SK-N-SH treated with all-trans-retinoic acid at 6 μM for 48 hours (cell line): ENCODE data around the gene MALRD1.

ENCODE experiments used
- ATAC-seq: fragments of 200-7000 bp; cut with Tn5 transposase; 3 replicates; pipeline ENCODE4 v1.9.1; 2020; ENCODE audit warnings: mild to moderate bottlenecking, moderate library complexity
- ARNTL ChIP-seq: fragments of 450-650 bp; formaldehyde crosslinking; IDR thresholded peaks from 2 replicates; pipeline ENCODE4 v1.5.0; 2020; ENCODE audit warnings: low read depth, mild to moderate bottlenecking, moderate library complexity, borderline replicate concordance
- BACH2 ChIP-seq: fragments of 250-450 bp; sonication (Bioruptor Pico); IDR thresholded peaks from 2 replicates; pipeline ENCODE4 v1.9.0; 2021; ENCODE audit warnings: mild to moderate bottlenecking, borderline replicate concordance
- CSDC2 ChIP-seq: fragments of 250-450 bp; sonication (Bioruptor Pico); IDR thresholded peaks from 2 replicates; pipeline ENCODE4 v1.5.0; 2020; ENCODE audit warnings: mild to moderate bottlenecking, moderate library complexity
- ESRRG ChIP-seq: fragments of 250-450 bp; sonication (Bioruptor Pico); IDR thresholded peaks from 2 replicates; pipeline ENCODE4 v1.6.1; 2021; ENCODE audit warnings: mild to moderate bottlenecking
- GLIS3 ChIP-seq: fragments of 250-450 bp; sonication (Bioruptor Pico); IDR thresholded peaks from 2 replicates; pipeline ENCODE4 v1.5.0; 2020; ENCODE audit warnings: mild to moderate bottlenecking, moderate library complexity
- ISL1 ChIP-seq: fragments of 250-450 bp; sonication (Bioruptor Pico); IDR thresholded peaks from 2 replicates; pipeline ENCODE4 v2.1.2; 2022; ENCODE audit warnings: mild to moderate bottlenecking, moderate library complexity
- OSR1 ChIP-seq: fragments of 250-450 bp; sonication (Bioruptor Pico); IDR thresholded peaks from 2 replicates; pipeline ENCODE4 v1.8.0; 2022; ENCODE audit warnings: moderate library complexity, mild to moderate bottlenecking, inconsistent platforms
- PPARA ChIP-seq: fragments of 250-450 bp; sonication (Bioruptor Pico); IDR thresholded peaks from 2 replicates; pipeline ENCODE4 v1.5.0; 2020; ENCODE audit warnings: mild to moderate bottlenecking, borderline replicate concordance
- TCF4 ChIP-seq: fragments of 250-450 bp; sonication (Bioruptor Pico); IDR thresholded peaks from 2 replicates; pipeline ENCODE4 v1.8.0; 2021; ENCODE audit warnings: mild to moderate bottlenecking, moderate library complexity, borderline replicate concordance
- TOX ChIP-seq: fragments of 250-450 bp; sonication (Bioruptor Pico); IDR thresholded peaks from 2 replicates; pipeline ENCODE4 v1.8.0; 2021; ENCODE audit warnings: mild to moderate bottlenecking, moderate library complexity, borderline replicate concordance
- ZC3H10 ChIP-seq: fragments of 250-450 bp; sonication (Bioruptor Pico); IDR thresholded peaks from 2 replicates; pipeline ENCODE4 v1.5.1; 2021; ENCODE audit warnings: mild to moderate bottlenecking, moderate library complexity
- ZFP3 ChIP-seq: fragments of 250-450 bp; sonication (Bioruptor Pico); IDR thresholded peaks from 2 replicates; pipeline ENCODE4 v1.5.0; 2020; ENCODE audit warnings: mild to moderate bottlenecking, moderate library complexity
- ZNF565 ChIP-seq: fragments of 450-650 bp; formaldehyde crosslinking; conservative IDR thresholded peaks from 2 replicates; pipeline ENCODE4 v1.5.0; 2020; ENCODE audit warnings: low read depth, mild to moderate bottlenecking, moderate library complexity
- ZNF70 ChIP-seq: fragments of 450-650 bp; formaldehyde crosslinking; IDR thresholded peaks from 2 replicates; pipeline ENCODE4 v1.5.0; 2020; ENCODE audit warnings: mild to moderate bottlenecking, moderate library complexity
- ZNF8 ChIP-seq: fragments of 450-650 bp; formaldehyde crosslinking; IDR thresholded peaks from 2 replicates; pipeline ENCODE4 v1.5.0; 2020; ENCODE audit warnings: mild to moderate bottlenecking, moderate library complexity
- TF ChIP-seq, protein P1 (sequence below): fragments of 250-450 bp; sonication (Bioruptor Pico); IDR thresholded peaks from 2 replicates; pipeline ENCODE4 v1.8.0; 2020; ENCODE audit warnings: mild to moderate bottlenecking, moderate library complexity, borderline replicate concordance
- TF ChIP-seq, protein P2 (sequence below): fragments of 250-450 bp; sonication (Bioruptor Pico); IDR thresholded peaks from 2 replicates; pipeline ENCODE4 v1.8.0; 2021; ENCODE audit warnings: low read depth, mild to moderate bottlenecking, moderate library complexity, borderline replicate concordance
- TF ChIP-seq, protein P3 (sequence below): fragments of 250-450 bp; sonication (Bioruptor Pico); IDR thresholded peaks from 2 replicates; pipeline ENCODE4 v1.5.1; 2020; ENCODE audit warnings: low read depth, mild to moderate bottlenecking, moderate library complexity

MALRD1 gene

DNA sequence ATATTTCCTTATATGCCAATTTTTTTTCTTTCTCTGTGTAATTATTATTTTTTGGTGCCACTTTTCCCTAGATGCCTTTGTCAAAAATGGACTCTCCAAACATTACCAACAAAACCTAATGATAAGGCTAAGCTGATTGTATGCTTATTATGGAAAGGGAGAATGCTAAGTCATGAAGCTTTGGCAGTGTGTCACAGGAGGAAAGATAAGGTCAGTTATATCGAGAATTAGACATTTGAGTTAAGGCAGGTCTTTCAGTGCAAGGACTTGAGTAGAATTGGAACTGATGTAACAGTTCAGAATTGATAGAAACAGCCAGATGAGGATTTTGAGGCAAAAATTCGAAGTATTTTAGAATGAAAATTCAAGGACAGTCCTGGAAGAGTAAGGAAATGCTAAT lies 16.8 kb upstream of the MALRD1 start:
- TF ChIP-seq ISL1 (CRISPR knock-in tag) (peak; percentile 35; the same call in 1 of the 2 replicates), CSDC2 (no peak), TOX (CRISPR knock-in tag) (no peak)
- no peak for ATAC-seq

DNA sequence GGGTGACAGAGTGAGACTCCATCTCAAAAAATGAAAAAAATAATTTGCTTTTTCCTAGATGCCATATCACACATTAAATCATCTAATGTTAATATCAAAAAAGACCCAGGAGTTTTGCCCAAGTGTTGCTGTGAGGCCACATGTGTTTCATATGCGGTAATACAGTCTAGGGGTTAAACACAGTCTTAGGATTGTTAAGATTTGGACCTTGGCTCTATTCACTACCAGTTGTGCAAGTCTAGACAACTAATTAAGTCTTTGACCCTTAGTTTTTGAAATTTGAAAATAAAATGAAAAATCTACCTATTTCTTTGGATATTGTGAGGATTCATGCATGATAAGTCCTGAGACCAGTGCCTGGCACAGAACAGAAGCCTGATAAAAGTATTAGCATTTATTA lies 14.9 kb upstream of the MALRD1 start:
- ATAC-seq: no peak
- TF ChIP-seq, protein P1, sequence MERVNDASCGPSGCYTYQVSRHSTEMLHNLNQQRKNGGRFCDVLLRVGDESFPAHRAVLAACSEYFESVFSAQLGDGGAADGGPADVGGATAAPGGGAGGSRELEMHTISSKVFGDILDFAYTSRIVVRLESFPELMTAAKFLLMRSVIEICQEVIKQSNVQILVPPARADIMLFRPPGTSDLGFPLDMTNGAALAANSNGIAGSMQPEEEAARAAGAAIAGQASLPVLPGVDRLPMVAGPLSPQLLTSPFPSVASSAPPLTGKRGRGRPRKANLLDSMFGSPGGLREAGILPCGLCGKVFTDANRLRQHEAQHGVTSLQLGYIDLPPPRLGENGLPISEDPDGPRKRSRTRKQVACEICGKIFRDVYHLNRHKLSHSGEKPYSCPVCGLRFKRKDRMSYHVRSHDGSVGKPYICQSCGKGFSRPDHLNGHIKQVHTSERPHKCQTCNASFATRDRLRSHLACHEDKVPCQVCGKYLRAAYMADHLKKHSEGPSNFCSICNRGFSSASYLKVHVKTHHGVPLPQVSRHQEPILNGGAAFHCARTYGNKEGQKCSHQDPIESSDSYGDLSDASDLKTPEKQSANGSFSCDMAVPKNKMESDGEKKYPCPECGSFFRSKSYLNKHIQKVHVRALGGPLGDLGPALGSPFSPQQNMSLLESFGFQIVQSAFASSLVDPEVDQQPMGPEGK (CRISPR knock-in tag): no peak
- TF ChIP-seq BACH2 (CRISPR knock-in tag) (no peak), ZC3H10 (CRISPR knock-in tag) (no peak), ESRRG (CRISPR knock-in tag) (no peak), ZNF70 (CRISPR knock-in tag) (no peak), ZNF565 (no peak), CSDC2 (no peak), ARNTL (CRISPR knock-in tag) (no peak), TOX (CRISPR knock-in tag) (no peak), ISL1 (CRISPR knock-in tag) (no peak), GLIS3 (CRISPR knock-in tag) (no peak)
- TF ChIP-seq, protein P2, sequence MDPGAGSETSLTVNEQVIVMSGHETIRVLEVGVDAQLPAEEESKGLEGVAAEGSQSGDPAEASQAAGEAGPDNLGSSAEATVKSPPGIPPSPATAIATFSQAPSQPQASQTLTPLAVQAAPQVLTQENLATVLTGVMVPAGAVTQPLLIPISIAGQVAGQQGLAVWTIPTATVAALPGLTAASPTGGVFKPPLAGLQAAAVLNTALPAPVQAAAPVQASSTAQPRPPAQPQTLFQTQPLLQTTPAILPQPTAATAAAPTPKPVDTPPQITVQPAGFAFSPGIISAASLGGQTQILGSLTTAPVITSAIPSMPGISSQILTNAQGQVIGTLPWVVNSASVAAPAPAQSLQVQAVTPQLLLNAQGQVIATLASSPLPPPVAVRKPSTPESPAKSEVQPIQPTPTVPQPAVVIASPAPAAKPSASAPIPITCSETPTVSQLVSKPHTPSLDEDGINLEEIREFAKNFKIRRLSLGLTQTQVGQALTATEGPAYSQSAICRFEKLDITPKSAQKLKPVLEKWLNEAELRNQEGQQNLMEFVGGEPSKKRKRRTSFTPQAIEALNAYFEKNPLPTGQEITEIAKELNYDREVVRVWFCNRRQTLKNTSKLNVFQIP (CRISPR knock-in tag): no peak
- TF ChIP-seq, protein P3, sequence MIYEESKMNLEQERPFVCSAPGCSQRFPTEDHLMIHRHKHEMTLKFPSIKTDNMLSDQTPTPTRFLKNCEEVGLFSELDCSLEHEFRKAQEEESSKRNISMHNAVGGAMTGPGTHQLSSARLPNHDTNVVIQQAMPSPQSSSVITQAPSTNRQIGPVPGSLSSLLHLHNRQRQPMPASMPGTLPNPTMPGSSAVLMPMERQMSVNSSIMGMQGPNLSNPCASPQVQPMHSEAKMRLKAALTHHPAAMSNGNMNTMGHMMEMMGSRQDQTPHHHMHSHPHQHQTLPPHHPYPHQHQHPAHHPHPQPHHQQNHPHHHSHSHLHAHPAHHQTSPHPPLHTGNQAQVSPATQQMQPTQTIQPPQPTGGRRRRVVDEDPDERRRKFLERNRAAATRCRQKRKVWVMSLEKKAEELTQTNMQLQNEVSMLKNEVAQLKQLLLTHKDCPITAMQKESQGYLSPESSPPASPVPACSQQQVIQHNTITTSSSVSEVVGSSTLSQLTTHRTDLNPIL: no peak

DNA sequence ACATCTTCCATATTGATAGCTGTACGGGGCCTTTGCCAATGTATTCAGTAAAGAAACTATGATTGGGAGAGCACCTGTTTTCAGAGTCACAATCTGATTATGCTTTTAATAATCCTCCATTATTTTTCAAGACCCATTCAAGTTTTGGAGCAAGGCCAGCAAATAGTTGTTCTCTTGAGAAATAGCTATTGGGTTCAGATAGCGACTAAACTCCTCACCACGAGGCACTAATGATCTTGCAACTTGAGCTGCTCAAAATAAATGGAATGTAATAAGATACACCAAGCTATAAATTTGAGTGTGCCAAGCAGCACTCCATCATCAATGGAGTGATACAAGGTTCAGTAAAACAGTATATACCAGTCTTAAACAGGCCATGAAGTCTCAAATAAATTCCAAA lies 7.4 kb upstream of the MALRD1 start:
- ATAC-seq: no peak
- TF ChIP-seq ZNF8: no peak
- TF ChIP-seq ISL1 (CRISPR knock-in tag): no peak
- no peak for TF ChIP-seq OSR1
- TF ChIP-seq, protein P1 (CRISPR knock-in tag): no peak
- TF ChIP-seq TOX (CRISPR knock-in tag): no peak

DNA sequence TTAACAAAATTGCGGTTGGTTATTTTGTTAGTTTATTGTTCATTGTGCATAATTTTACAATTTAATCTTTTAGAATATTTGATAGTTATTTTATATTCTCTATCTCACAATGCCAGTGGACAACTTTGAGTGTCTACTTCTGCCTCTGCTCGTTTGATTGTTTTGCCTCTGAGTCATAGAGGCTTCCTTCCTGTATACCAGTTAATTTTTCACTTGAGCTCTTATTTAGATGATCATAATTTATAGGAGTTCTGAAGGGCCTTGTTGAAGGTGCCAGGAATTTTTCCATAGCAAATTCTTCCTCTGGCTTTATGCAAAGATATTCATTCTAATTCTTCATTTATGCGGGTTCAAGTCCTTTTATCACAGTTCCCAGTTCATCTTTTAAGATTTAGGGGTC lies 5.2 kb upstream of the MALRD1 start:
- TF ChIP-seq GLIS3 (CRISPR knock-in tag) (no peak), ARNTL (CRISPR knock-in tag) (no peak), TCF4 (CRISPR knock-in tag) (no peak), TOX (CRISPR knock-in tag) (no peak), ZNF565 (no peak), ESRRG (CRISPR knock-in tag) (no peak), ZNF8 (no peak), BACH2 (CRISPR knock-in tag) (no peak), PPARA (CRISPR knock-in tag) (no peak), ZFP3 (CRISPR knock-in tag) (no peak), CSDC2 (no peak), OSR1 (no peak), ZNF70 (CRISPR knock-in tag) (no peak)
- TF ChIP-seq, protein P1 (CRISPR knock-in tag): no peak
- TF ChIP-seq, protein P3: no peak
- TF ChIP-seq, protein P2 (CRISPR knock-in tag): no peak

More for the DNA sequence above, 5.2 kb upstream of the MALRD1 start:
- no peak for ATAC-seq
